Thyroid gland (tissue), 4 donors: Measurements from ENCODE around the gene CAPS2.
"Not testable (repeated sequence)": the region's sequence is repeated elsewhere in the genome, so short reads cannot be mapped to it uniquely, and the experiment has no call there.

ENCODE experiments used
- CTCF ChIP-seq, 6 experiments: fragments of 200-600 bp in 3 of 6; fragments of 450-650 bp in 3 of 6; sonication (generic) in 3 of 6; IDR thresholded peaks; one replicate each; pipeline ENCODE4 v1.5.1; 2016 to 2019; ENCODE audit warnings: antibody characterized with exemption in 6 of 6, mild to moderate bottlenecking in 2 of 6, inconsistent platforms in 1 of 6, moderate library complexity in 1 of 6
- POLR2A ChIP-seq, 2 donors: fragments of 450-650 bp; IDR thresholded peaks; one replicate each; pipeline ENCODE4 v1.6.1; 2017; ENCODE audit warnings: antibody characterized with exemption in 2 of 2, mild to moderate bottlenecking in 2 of 2, moderate library complexity in 1 of 2

GRCh38 chr12:75346215-75346614 lies 16.1 kb upstream of the CAPS2 start:
- not testable (repeated sequence) for TF ChIP-seq POLR2A, CTCF (IDR thresholded peaks at IDR 0.05)
